DND-41 (cell line): ENCODE measurements around the gene TMEM145.

Experiments used
- ATAC-seq: fragments of 200-7000 bp; cut with Tn5 transposase; 3 replicates; pipeline ENCODE4 v1.9.1; 2021; ENCODE audit warnings: low read depth; ENCODE audit not compliant: insufficient read depth
- DNase-seq: peaks from one replicate; pipeline ENCODE4 v3.0.0-alpha.2; 2020
- H2AFZ ChIP-seq: 2 replicates; pipeline ENCODE4 v1.6.0; 2012; ENCODE audit warnings: low read depth, low read length
- H3K27ac ChIP-seq: 2 replicates; pipeline ENCODE4 v1.5.1; 2012; ENCODE audit warnings: low read length, inconsistent platforms
- H3K27me3 ChIP-seq: fragments of 200-600 bp; sonication (generic); 2 replicates; pipeline ENCODE4 v1.6.0; 2012; ENCODE audit warnings: low read length, mild to moderate bottlenecking, inconsistent platforms; ENCODE audit not compliant: insufficient read depth, poor library complexity
- H3K36me3 ChIP-seq: 2 replicates; pipeline ENCODE4 v1.5.1; 2012; ENCODE audit warnings: low read length, inconsistent platforms; ENCODE audit not compliant: insufficient read depth
- H3K4me1 ChIP-seq: 2 replicates; pipeline ENCODE4 v1.5.1; 2012; ENCODE audit warnings: mild to moderate bottlenecking, low read length; ENCODE audit not compliant: insufficient read depth
- H3K4me2 ChIP-seq: 2 replicates; pipeline ENCODE4 v1.6.0; 2012; ENCODE audit warnings: mild to moderate bottlenecking, moderate library complexity, low read length, inconsistent platforms; ENCODE audit not compliant: insufficient read depth
- H3K4me3 ChIP-seq, 2 experiments: fragments of 200-600 bp in 1 of 2; shearing (Covaris generic) in 1 of 2; 2 replicates each; pipeline ENCODE4 v1.5.1; 2012 to 2016; ENCODE audit warnings: inconsistent platforms in 2 of 2, low read length in 2 of 2, mild to moderate bottlenecking in 2 of 2, low read depth in 1 of 2, moderate library complexity in 1 of 2
- H3K79me2 ChIP-seq: 2 replicates; pipeline ENCODE4 v1.6.0; 2012; ENCODE audit warnings: low read length, inconsistent platforms; ENCODE audit not compliant: insufficient read depth
- H3K9ac ChIP-seq: 2 replicates; pipeline ENCODE4 v1.6.0; 2012; ENCODE audit warnings: low read depth, mild to moderate bottlenecking, inconsistent platforms, low read length, moderate library complexity
- H3K9me3 ChIP-seq: 2 replicates; pipeline ENCODE4 v1.5.1; 2012; ENCODE audit warnings: low read length, moderate library complexity, mild to moderate bottlenecking, inconsistent platforms; ENCODE audit not compliant: insufficient read depth, severe bottlenecking
- H4K20me1 ChIP-seq: 2 replicates; pipeline ENCODE4 v1.6.0; 2012; ENCODE audit warnings: low read length; ENCODE audit not compliant: insufficient read depth
- EZH2 ChIP-seq: IDR thresholded peaks from 3 replicates; pipeline ENCODE4 v1.6.1; 2012; ENCODE audit warnings: borderline replicate concordance, low read depth, mild to moderate bottlenecking, moderate library complexity, low read length, inconsistent platforms; ENCODE audit not compliant: severe bottlenecking
- TF ChIP-seq, protein P1 (sequence below): IDR thresholded peaks from 2 replicates; pipeline ENCODE4 v1.5.1; 2012; ENCODE audit warnings: borderline replicate concordance, low read length, moderate library complexity, mild to moderate bottlenecking; ENCODE audit not compliant: poor library complexity, severe bottlenecking; ENCODE audit errors: extremely low read depth

TMEM145 gene

DNA sequence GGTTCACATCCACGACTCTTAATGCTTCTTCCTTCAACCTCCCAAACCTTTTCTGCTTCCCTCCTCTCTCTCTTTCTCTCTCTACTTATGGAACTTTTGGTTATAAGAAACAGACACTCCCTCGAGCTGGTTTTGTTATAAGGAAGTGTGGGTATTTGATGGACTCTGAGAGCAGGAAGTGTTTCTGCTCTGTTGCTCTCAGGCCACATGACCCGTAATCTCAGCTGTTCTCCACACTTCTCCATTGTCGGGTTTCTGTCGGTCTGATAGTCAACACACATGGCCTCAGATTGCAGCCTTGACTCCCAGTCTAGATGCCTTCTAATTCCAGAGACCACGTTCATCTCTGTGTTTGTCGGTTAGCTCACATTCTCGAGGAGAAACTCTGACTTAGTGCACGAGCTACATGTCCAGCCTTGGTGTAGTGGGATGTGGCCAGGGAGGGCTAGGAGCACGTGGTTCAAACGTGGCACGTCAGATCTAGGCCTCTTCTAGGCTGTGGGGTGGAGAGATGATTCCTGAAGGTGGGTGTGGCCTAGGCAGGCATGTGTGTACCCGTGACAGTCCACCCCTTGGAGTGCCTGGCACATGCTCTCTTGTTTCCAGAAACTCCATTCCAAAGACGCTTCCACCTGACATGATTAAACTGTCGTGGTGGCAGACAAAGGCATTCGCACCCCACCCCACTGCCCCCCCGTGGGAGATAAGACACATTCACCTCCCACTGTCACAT lies 50.7 kb downstream of the TMEM145 start:
- Histone ChIP-seq H3K4me2 (no peak overlapping the region), H2AFZ (no peak overlapping the region), H3K27me3 (no peaks in the 10 kb centered on the region), H3K27ac (no peak overlapping the region), H3K9me3 (no peaks in the 10 kb centered on the region), H3K79me2 (no peaks in the 10 kb centered on the region), H4K20me1 (no peaks in the 10 kb centered on the region; the same call in 1 of the 2 replicates), H3K9ac (no peak overlapping the region), H3K4me3 (no peak overlapping the region), H3K4me1 (no peaks in the 10 kb centered on the region), H3K36me3 (peaks cover 14% of the 10 kb centered on the region)
- TF ChIP-seq EZH2: no peak
- TF ChIP-seq, protein P1, sequence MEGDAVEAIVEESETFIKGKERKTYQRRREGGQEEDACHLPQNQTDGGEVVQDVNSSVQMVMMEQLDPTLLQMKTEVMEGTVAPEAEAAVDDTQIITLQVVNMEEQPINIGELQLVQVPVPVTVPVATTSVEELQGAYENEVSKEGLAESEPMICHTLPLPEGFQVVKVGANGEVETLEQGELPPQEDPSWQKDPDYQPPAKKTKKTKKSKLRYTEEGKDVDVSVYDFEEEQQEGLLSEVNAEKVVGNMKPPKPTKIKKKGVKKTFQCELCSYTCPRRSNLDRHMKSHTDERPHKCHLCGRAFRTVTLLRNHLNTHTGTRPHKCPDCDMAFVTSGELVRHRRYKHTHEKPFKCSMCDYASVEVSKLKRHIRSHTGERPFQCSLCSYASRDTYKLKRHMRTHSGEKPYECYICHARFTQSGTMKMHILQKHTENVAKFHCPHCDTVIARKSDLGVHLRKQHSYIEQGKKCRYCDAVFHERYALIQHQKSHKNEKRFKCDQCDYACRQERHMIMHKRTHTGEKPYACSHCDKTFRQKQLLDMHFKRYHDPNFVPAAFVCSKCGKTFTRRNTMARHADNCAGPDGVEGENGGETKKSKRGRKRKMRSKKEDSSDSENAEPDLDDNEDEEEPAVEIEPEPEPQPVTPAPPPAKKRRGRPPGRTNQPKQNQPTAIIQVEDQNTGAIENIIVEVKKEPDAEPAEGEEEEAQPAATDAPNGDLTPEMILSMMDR: no peak
- ATAC-seq (no peak), DNase-seq (no peak)

DNA sequence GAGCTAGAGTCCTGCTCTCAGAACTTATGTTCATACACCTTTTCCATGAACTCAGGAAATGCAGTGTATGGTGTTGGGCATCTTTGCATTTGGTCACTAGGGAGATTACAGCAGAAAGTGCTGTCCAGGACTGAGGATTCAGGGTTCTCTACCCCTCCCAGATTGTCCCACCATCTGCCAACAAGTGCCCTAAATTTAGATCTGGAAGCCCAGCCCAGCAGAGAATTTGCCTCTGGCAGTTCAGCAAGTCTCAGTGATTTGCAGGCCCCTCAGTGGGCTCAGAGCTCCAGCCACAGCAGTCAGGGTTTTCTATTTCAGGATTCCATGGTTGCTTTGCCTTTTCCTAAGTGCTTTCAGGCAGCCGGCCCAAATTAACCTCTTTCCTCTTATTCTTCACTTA lies 53.6 kb downstream of the TMEM145 start:
- H4K20me1 ChIP-seq: no peaks in the 10 kb centered on the region; the same call in 1 of the 2 replicates
- no peaks in the 10 kb centered on the region for H3K79me2 ChIP-seq
- no peak overlapping the region for H3K27ac ChIP-seq
- H3K27me3 ChIP-seq: no peaks in the 10 kb centered on the region
- H3K4me3 ChIP-seq: no peak overlapping the region
- no peak overlapping the region for H2AFZ ChIP-seq
- no peak for ATAC-seq
- H3K36me3 ChIP-seq: peaks cover 18% of the 10 kb centered on the region
- no peak overlapping the region for H3K9ac ChIP-seq
- H3K9me3 ChIP-seq: no peaks in the 10 kb centered on the region
- no peak for DNase-seq
- TF ChIP-seq EZH2: no peak
- TF ChIP-seq, protein P1: no peak
- no peaks in the 10 kb centered on the region for H3K4me1 ChIP-seq
- H3K4me2 ChIP-seq: no peak overlapping the region

DNA sequence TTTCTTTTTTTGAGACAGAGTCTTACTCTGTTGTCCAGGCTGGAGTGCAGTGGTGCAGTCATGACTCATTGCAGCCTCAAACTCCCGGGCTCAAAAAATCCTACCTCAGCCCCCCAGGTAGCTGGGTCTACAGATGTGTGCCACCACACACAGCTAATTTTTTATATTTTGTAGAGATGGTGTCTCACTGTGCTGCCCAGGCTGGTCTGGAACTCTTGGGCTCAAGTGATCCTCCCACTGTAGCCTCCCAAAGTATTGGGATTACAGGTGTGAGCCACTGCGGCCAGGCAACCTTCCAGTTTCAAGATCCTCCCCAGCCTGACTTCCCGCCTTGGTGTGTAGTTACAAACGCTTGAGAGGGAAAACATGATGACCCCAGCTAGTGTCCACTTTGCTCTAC lies 54.8 kb downstream of the TMEM145 start:
- no peaks in the 10 kb centered on the region for H3K4me1 ChIP-seq
- no peaks in the 10 kb centered on the region for H3K79me2 ChIP-seq
- no peak for DNase-seq
- H3K4me2 ChIP-seq: no peak overlapping the region
- H3K4me3 ChIP-seq: no peak overlapping the region
- no peak overlapping the region for H3K27ac ChIP-seq
- no peak for TF ChIP-seq EZH2
- TF ChIP-seq, protein P1: no peak
- no peaks in the 10 kb centered on the region for H3K9me3 ChIP-seq
- H2AFZ ChIP-seq: no peak overlapping the region
- no peaks in the 10 kb centered on the region; the same call in 1 of the 2 replicates for H4K20me1 ChIP-seq
- H3K9ac ChIP-seq: no peak overlapping the region
- peaks cover 17% of the 10 kb centered on the region for H3K36me3 ChIP-seq
- no peak for ATAC-seq
- H3K27me3 ChIP-seq: no peaks in the 10 kb centered on the region
